CD4-positive, alpha-beta memory T cell (primary cell): ENCODE data around the gene MACC1. TPM values are rescaled to one million over a fixed set of nuclear protein-coding genes. Genes with fewer than 3 reads are reported as not detected.

Experiments used
- CTCF ChIA-PET: fragments of 350-600 bp; sonication (Branson Sonifier 250); formaldehyde crosslinking; loops from one replicate; lab custom pipeline; 2021; ENCODE audit warnings: inconsistent platforms; ENCODE audit not compliant: partially characterized antibody; lab: Charles Lee
- POLR2A ChIA-PET: fragments of 350-600 bp; sonication (Branson Sonifier 250); formaldehyde crosslinking; loops from one replicate; lab custom pipeline; 2021; ENCODE audit not compliant: partially characterized antibody; lab: Charles Lee
- DNase-seq, 5 donors: peaks; one replicate each; pipeline versions ENCODE4 v3.0.0 to v3.0.0-alpha.2; 2020 to 2022; ENCODE audit warnings: mixed read lengths in 1 of 5
- H3K27ac ChIP-seq: one replicate; pipeline ENCODE4 v1.7.0; 2013; ENCODE audit warnings: low read depth, low read length
- H3K27me3 ChIP-seq: 2 replicates; pipeline ENCODE4 v1.7.0; 2013; ENCODE audit warnings: mild to moderate bottlenecking, low read length, moderate library complexity; ENCODE audit not compliant: insufficient read depth
- H3K36me3 ChIP-seq: 2 replicates; pipeline ENCODE4 v1.7.0; 2013; ENCODE audit warnings: mild to moderate bottlenecking, low read length, moderate library complexity; ENCODE audit not compliant: insufficient read depth
- H3K4me1 ChIP-seq: 2 replicates; pipeline ENCODE4 v1.7.0; 2013; ENCODE audit warnings: mild to moderate bottlenecking, low read length, moderate library complexity; ENCODE audit not compliant: insufficient read depth
- H3K4me3 ChIP-seq, 2 donors: one replicate each; pipeline ENCODE4 v1.7.0; 2013; ENCODE audit warnings: low read length in 2 of 2, mild to moderate bottlenecking in 1 of 2
- H3K9me3 ChIP-seq, 2 donors: one replicate each; pipeline ENCODE4 v1.7.0; 2013; ENCODE audit warnings: low read length in 2 of 2, control low read depth in 1 of 2; ENCODE audit not compliant: control insufficient read depth in 1 of 2
- H3K27ac Mint-ChIP-seq, 7 donors: one replicate each; pipeline ENCODE4 v1.8.0; 2020 to 2021; ENCODE audit warnings: mixed read lengths in 7 of 7, mild to moderate bottlenecking in 6 of 7, inconsistent platforms in 3 of 7, moderate library complexity in 3 of 7
- H3K27me3 Mint-ChIP-seq, 2 donors: one replicate each; pipeline ENCODE4 v1.8.0; 2020 to 2021; ENCODE audit warnings: mixed read lengths in 2 of 2
- H3K36me3 Mint-ChIP-seq, 2 donors: one replicate each; pipeline ENCODE4 v1.8.0; 2020 to 2021; ENCODE audit warnings: mixed read lengths in 2 of 2, inconsistent platforms in 1 of 2, mild to moderate bottlenecking in 1 of 2
- H3K4me1 Mint-ChIP-seq, 4 donors: one replicate each; pipeline ENCODE4 v1.8.0; 2020 to 2021; ENCODE audit warnings: mixed read lengths in 4 of 4, mild to moderate bottlenecking in 1 of 4
- H3K4me3 Mint-ChIP-seq, 8 donors: one replicate each; pipeline ENCODE4 v1.8.0; 2020 to 2021; ENCODE audit warnings: mixed read lengths in 8 of 8, mild to moderate bottlenecking in 7 of 8, moderate library complexity in 6 of 8, inconsistent platforms in 3 of 8
- H3K9me3 Mint-ChIP-seq, 8 donors: one replicate each; pipeline ENCODE4 v1.8.0; 2020 to 2021; ENCODE audit warnings: mixed read lengths in 8 of 8, mild to moderate bottlenecking in 5 of 8, inconsistent platforms in 3 of 8, moderate library complexity in 1 of 8
- intact Hi-C: fragments of 100-400 bp; cut with micrococcal nuclease; formaldehyde crosslinking; loops from one replicate; pipeline ENCODE4 v1.15.1; 2023
- polyA plus RNA-seq, 2 donors: library from polyadenylated mRNA; unstranded; fragments of 300-500 nt; fragmentation: Illumina TruSeq; gene quantifications; one replicate each; pipeline ENCODE4 v1.2.3, GENCODE V29; 2021
- total RNA-seq, 2 experiments: library from RNA; stranded (reverse); gene quantifications; one replicate each; pipeline ENCODE4 v1.2.3, GENCODE V29; 2021

The MACC1 gene
- total and polyA plus RNA-seq, 4 experiments from 2014 or later: 0.05 to 0.09 TPM; not detected in 2

DNA sequence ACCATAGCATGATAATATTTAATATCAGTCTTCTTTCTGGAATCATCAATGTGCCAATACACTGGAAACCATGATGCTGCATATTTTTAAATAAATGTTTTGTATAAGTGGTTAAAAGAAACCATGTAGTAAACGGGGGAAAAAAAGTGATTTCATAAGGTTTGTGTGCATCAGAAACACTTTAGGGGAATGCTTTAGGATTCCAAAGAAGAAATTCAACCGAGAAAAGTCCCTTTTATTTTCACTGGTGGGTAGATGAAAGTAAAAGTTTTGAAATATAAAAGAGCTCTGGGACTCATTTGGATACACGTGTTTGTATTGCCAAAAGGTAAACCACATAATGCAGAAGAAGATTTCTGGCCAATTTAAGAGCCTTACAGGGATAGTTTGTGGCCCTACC is 11.9 kb upstream of the MACC1 start:
- ChIA-PET CTCF (no interaction called here), POLR2A (no interaction called here)
- Mint-ChIP-seq H3K27me3 (no peaks in the 10 kb centered on the region), H3K27ac (no peak overlapping the region), H3K4me3 (no peak overlapping the region), H3K4me1 (no peaks in the 10 kb centered on the region), H3K9me3 (peaks cover 0 to 6% (median 0%) of the 10 kb centered on the region in 8 donors), H3K36me3 (no peaks in the 10 kb centered on the region)
- no peaks in the 10 kb centered on the region for H3K9me3 ChIP-seq
- no peaks in the 10 kb centered on the region for H3K27me3 ChIP-seq
- H3K36me3 ChIP-seq: no peaks in the 10 kb centered on the region
- intact Hi-C loops: no loop called here
- no peak for DNase-seq
- H3K4me3 ChIP-seq: no peak overlapping the region
- no peaks in the 10 kb centered on the region for H3K4me1 ChIP-seq
- no peak overlapping the region for H3K27ac ChIP-seq

DNA sequence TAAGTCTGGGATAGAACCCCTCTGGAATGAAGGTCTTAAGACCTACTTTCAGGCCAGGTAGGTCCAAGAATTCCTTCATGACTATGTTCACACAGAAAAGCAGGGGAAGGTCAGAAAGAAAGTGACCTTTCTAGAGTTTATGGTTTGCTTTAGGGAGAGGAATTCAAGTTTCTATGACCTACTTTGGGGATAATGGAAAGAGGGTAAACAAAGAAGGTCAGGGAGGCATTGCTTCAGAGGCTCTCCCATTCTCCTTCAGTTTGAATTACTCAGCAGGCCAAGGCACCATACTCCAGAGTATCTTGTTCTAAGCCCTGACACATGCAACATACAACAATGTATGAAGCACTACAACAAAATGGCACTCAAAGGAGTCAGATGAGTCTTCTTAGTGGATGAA is 11.5 kb upstream of the MACC1 start:
- DNase-seq: no peak
- no peaks in the 10 kb centered on the region for H3K4me1 ChIP-seq
- peaks cover 0 to 6% (median 0%) of the 10 kb centered on the region in 8 donors for H3K9me3 Mint-ChIP-seq
- H3K4me3 Mint-ChIP-seq: no peak overlapping the region
- no peak overlapping the region for H3K27ac Mint-ChIP-seq
- ChIA-PET POLR2A (no interaction called here), CTCF (no interaction called here)
- no peaks in the 10 kb centered on the region for H3K27me3 Mint-ChIP-seq
- H3K27me3 ChIP-seq: no peaks in the 10 kb centered on the region
- H3K4me1 Mint-ChIP-seq: no peaks in the 10 kb centered on the region
- H3K36me3 Mint-ChIP-seq: no peaks in the 10 kb centered on the region
- no peak overlapping the region for H3K27ac ChIP-seq
- no peaks in the 10 kb centered on the region for H3K36me3 ChIP-seq
- no peaks in the 10 kb centered on the region for H3K9me3 ChIP-seq
- intact Hi-C loops: no loop called here
- H3K4me3 ChIP-seq: no peak overlapping the region

DNA sequence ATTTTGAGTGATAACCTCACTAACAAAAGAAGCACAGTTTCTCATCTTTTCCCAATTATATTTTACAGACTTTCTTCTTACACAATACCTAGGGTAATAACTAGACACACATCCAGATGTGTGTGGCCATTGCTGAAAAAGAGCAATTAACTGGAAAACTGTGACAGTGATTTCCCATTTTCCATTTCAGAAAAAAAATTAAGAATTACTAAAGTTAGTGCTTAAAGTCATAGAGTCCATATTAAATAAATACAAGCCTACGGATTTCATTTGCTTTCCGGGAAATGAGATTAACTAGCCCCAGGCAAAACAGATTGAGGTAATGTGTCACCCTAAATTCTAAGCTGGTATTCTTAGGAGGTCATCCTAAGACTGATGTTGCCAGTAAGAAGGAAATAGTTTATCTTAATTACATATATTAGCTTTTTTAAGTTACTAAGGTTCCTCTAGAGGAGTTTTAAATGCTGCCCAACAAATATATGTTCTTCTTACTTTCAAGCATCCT is 10.2 kb upstream of the MACC1 start:
- Histone ChIP-seq H3K27ac (no peak overlapping the region), H3K36me3 (no peaks in the 10 kb centered on the region), H3K4me1 (no peaks in the 10 kb centered on the region), H3K27me3 (no peaks in the 10 kb centered on the region), H3K9me3 (no peaks in the 10 kb centered on the region), H3K4me3 (no peak overlapping the region)
- Mint-ChIP-seq H3K4me1 (no peaks in the 10 kb centered on the region), H3K27ac (no peak overlapping the region), H3K27me3 (no peaks in the 10 kb centered on the region), H3K36me3 (no peaks in the 10 kb centered on the region), H3K4me3 (no peak overlapping the region), H3K9me3 (peaks cover 0 to 3% (median 0%) of the 10 kb centered on the region in 8 donors)
- POLR2A ChIA-PET: no interaction called here
- CTCF ChIA-PET: no interaction called here
- intact Hi-C loops: no loop called here
- DNase-seq: no peak

DNA sequence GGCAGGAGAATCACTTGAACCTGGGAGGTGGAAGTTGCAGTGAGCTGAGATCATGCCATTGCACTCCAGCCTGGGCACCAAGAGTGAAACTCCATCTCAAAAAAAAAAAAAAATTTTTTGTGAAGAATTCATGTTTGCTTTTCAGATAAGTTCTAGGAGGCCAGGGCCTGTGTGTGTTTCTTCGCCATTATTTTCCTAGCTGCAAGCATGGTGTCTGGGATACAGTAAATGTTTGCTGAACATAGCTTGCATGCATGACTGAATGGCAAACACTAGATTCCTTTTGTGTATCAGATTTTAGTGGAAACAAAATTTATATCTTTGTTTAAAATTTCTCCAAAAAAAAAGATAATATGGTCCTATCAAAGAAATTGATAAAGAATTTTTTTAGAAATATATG is 9.7 kb upstream of the MACC1 start:
- Histone ChIP-seq H3K4me3 (no peak overlapping the region), H3K27ac (no peak overlapping the region), H3K27me3 (no peaks in the 10 kb centered on the region), H3K36me3 (no peaks in the 10 kb centered on the region), H3K4me1 (no peaks in the 10 kb centered on the region), H3K9me3 (no peaks in the 10 kb centered on the region)
- no peak overlapping the region for H3K27ac Mint-ChIP-seq
- DNase-seq: no peak
- H3K4me3 Mint-ChIP-seq: no peak overlapping the region
- CTCF ChIA-PET: no interaction called here
- peaks cover 0 to 3% (median 0%) of the 10 kb centered on the region in 8 donors for H3K9me3 Mint-ChIP-seq
- POLR2A ChIA-PET: no interaction called here
- no peaks in the 10 kb centered on the region for H3K36me3 Mint-ChIP-seq
- H3K4me1 Mint-ChIP-seq: no peaks in the 10 kb centered on the region
- no peaks in the 10 kb centered on the region for H3K27me3 Mint-ChIP-seq
- intact Hi-C loops: no loop called here

DNA sequence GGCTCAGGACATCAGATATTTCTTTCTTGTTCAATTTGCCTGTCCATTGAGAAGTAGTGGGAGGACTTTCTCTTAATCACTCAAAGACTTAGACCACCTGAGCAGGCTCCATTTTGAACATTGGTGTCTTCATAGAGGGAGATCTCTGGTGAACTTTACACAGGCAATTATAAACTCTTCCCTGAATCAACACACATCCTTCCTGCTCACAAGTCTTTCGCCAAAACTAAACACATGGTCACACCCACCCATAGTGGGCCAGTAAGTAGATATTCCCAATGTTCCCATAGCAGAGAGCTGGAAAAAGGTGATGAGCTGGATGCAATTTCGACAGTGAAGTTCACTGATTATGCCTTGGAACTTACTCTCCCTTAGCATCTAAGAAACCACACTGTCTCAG is 8.2 kb upstream of the MACC1 start:
- H3K9me3 Mint-ChIP-seq: peaks cover 0 to 3% (median 0%) of the 10 kb centered on the region in 8 donors
- no peaks in the 10 kb centered on the region for H3K4me1 Mint-ChIP-seq
- CTCF ChIA-PET: no interaction called here

DNA sequence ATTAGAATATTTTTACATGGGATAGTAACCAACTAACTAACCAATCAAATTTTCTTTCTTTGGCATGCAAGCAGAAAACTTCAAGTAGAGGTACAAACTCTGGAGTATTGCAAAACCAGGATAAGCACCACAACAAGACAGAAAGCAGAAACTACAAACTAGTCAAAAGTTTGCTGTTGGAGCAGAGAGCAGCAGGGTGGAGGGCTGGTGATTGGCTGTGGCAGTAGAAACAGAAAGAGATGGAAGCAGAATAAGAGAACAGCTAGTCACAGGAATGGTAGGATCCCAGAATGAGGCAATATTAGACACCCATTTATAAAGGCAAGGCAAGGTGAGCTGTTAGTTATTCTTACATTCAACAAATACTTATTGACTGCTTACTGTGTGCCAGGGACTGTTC is 6.8 kb upstream of the MACC1 start:
- DNase-seq: no peak
- Mint-ChIP-seq H3K4me1 (no peaks in the 10 kb centered on the region), H3K27ac (no peak overlapping the region)

More for the DNA sequence above, 8.2 kb upstream of the MACC1 start:
- no peak overlapping the region for H3K27ac ChIP-seq
- intact Hi-C loops: no loop called here
- H3K4me3 ChIP-seq: no peak overlapping the region
- no peak overlapping the region for H3K27ac Mint-ChIP-seq
- no peaks in the 10 kb centered on the region for H3K36me3 Mint-ChIP-seq
- no peaks in the 10 kb centered on the region for H3K4me1 ChIP-seq
- no peaks in the 10 kb centered on the region for H3K36me3 ChIP-seq
- H3K27me3 ChIP-seq: no peaks in the 10 kb centered on the region
- no peak overlapping the region for H3K4me3 Mint-ChIP-seq
- POLR2A ChIA-PET: no interaction called here
- DNase-seq: no peak
- no peaks in the 10 kb centered on the region for H3K27me3 Mint-ChIP-seq
- H3K9me3 ChIP-seq: no peaks in the 10 kb centered on the region

DNA sequence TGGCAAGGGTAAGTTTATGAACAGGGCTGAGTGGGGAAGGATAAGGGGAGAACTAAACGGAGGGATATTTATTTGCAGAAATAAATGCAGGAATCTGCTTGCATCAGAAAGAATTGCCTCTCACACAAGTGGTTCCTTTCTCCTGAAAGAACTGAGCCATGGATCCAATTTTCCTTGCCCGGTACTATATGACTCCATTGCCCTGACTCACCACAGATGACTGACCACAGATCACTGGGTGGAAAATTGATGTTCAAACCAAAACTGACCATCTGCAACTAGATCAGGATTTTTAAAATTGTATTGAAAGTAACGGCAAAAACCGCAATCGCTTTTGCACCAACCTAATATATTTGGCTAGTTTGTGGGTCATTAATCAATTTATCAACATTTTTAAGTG is 6.2 kb upstream of the MACC1 start:
- peaks cover 0 to under 1% (median 0%) of the 10 kb centered on the region in 4 donors for H3K4me1 Mint-ChIP-seq
- no peak overlapping the region for H3K27ac ChIP-seq
- H3K27ac Mint-ChIP-seq: no peak overlapping the region
- POLR2A ChIA-PET: no interaction called here
- CTCF ChIA-PET: no interaction called here
- no peaks in the 10 kb centered on the region for H3K4me1 ChIP-seq
- no peak for DNase-seq
- no peaks in the 10 kb centered on the region for H3K27me3 ChIP-seq
- no peaks in the 10 kb centered on the region for H3K36me3 ChIP-seq
- intact Hi-C loops: no loop called here
- peaks cover 0 to 5% (median 0%) of the 10 kb centered on the region in 8 donors for H3K9me3 Mint-ChIP-seq
- no peak overlapping the region for H3K4me3 ChIP-seq
- no peaks in the 10 kb centered on the region for H3K9me3 ChIP-seq
- H3K4me3 Mint-ChIP-seq: no peak overlapping the region
- no peaks in the 10 kb centered on the region for H3K27me3 Mint-ChIP-seq
- no peaks in the 10 kb centered on the region for H3K36me3 Mint-ChIP-seq

More for the DNA sequence above, 6.8 kb upstream of the MACC1 start:
- no peaks in the 10 kb centered on the region for H3K27me3 Mint-ChIP-seq
- H3K36me3 Mint-ChIP-seq: no peaks in the 10 kb centered on the region
- no peak overlapping the region for H3K4me3 ChIP-seq
- peaks cover 0 to 5% (median 0%) of the 10 kb centered on the region in 8 donors for H3K9me3 Mint-ChIP-seq
- H3K4me3 Mint-ChIP-seq: no peak overlapping the region
- no peaks in the 10 kb centered on the region for H3K9me3 ChIP-seq
- H3K4me1 ChIP-seq: no peaks in the 10 kb centered on the region
- H3K27me3 ChIP-seq: no peaks in the 10 kb centered on the region
- ChIA-PET CTCF (no interaction called here), POLR2A (no interaction called here)
- intact Hi-C loops: no loop called here
- H3K27ac ChIP-seq: no peak overlapping the region
- H3K36me3 ChIP-seq: no peaks in the 10 kb centered on the region
